Body of pancreas (tissue), 4 donors: ENCODE measurements around the gene POU3F3. TPM values are rescaled to one million over a fixed set of nuclear protein-coding genes. Genes with fewer than 3 reads are reported as not detected.

Experiments
- ATAC-seq: fragments of 150-250 bp; one replicate; pipeline ENCODE4 v1.9.1; 2016
- DNase-seq, 4 donors: peaks; one replicate each; pipeline ENCODE4 v3.0.0-alpha.2; 2019
- H3K27ac ChIP-seq, 4 donors: fragments of 200-600 bp; sonication (generic); 1 replicate in 3 of 4; 2 replicates in 1 of 4; pipeline versions ENCODE4 v1.5.1 to v1.6.1; 2016 to 2019; ENCODE audit warnings: mild to moderate bottlenecking in 1 of 4, mixed read lengths in 1 of 4, moderate library complexity in 1 of 4
- H3K27me3 ChIP-seq, 2 donors: fragments of 200-600 bp; sonication (generic); one replicate each; pipeline ENCODE4 v1.6.0; 2016; ENCODE audit warnings: mild to moderate bottlenecking in 1 of 2
- H3K36me3 ChIP-seq, 2 donors: fragments of 200-600 bp; sonication (generic); replicated peaks in 1 of 2; 2 replicates each; pipeline ENCODE4 v1.5.1; 2016; ENCODE audit warnings: low read depth in 2 of 2; ENCODE audit not compliant: insufficient read depth in 1 of 2
- H3K4me1 ChIP-seq: fragments of 200-600 bp; sonication (generic); one replicate; pipeline ENCODE4 v1.6.0; 2016
- H3K4me3 ChIP-seq, 2 donors: fragments of 200-600 bp; sonication (generic); 1 replicate in 1 of 2; 2 replicates in 1 of 2; pipeline ENCODE4 v1.5.1; 2016 to 2019
- H3K9me3 ChIP-seq, 3 donors: fragments of 200-600 bp; sonication (generic); 1 replicate in 2 of 3; 2 replicates in 1 of 3; pipeline ENCODE4 v1.5.1; 2016
- CTCF ChIP-seq, 7 experiments: fragments of 450-650 bp in 4 of 7; fragments of 200-600 bp in 3 of 7; sonication (generic) in 3 of 7; IDR thresholded peaks; one replicate each; pipeline ENCODE4 v1.5.1; 2016 to 2019; ENCODE audit warnings: antibody characterized with exemption in 7 of 7
- POLR2A ChIP-seq, 3 donors: fragments of 450-650 bp; IDR thresholded peaks; one replicate each; pipeline ENCODE4 v1.6.1; 2016; ENCODE audit warnings: antibody characterized with exemption in 3 of 3, mild to moderate bottlenecking in 2 of 3
- WGBS, 2 donors: methylation state at CpG; one replicate each; pipeline ENCODE4 v1.1.5; 2017; 5-methylcytosine and 5-hydroxymethylcytosine counted together
- intact Hi-C: fragments of 100-400 bp; cut with DNase I; formaldehyde crosslinking; loops from one replicate; pipeline ENCODE4 v1.15.1; 2023
- total RNA-seq, 2 donors: library from RNA; depleted of rRNA; stranded (reverse); fragments of >200 nt; gene quantifications; one replicate each; pipeline ENCODE4 v1.1.0, GENCODE V29; 2016

POU3F3 gene
- total RNA-seq, 2 donors from 2014 or later: not detected

GRCh38 chr2:104854498-104855220 lies 744 bp downstream of the POU3F3 start:
- Histone ChIP-seq H3K9me3 (no peaks in the 10 kb centered on the region), H3K27ac (no peak overlapping the region), H3K4me1 (peaks cover 33% of the 10 kb centered on the region), H3K36me3 (no peaks in the 10 kb centered on the region), H3K4me3 (no peak overlapping the region), H3K27me3 (peaks cover 0 to 63% of the 10 kb centered on the region in 2 donors)
- intact Hi-C loops: no loop called here
- ATAC-seq (no peak), DNase-seq (no peak)
- no peak for TF ChIP-seq CTCF (IDR thresholded peaks at IDR 0.05)
- no peak for TF ChIP-seq POLR2A (IDR thresholded peaks at IDR 0.05)
- 3 to 6% methylated on average over 23 to 47 of the region's 48 CpGs for WGBS, 2 donors

- H3K9me3 ChIP-seq: no peaks in the 10 kb centered on the region
- ATAC-seq (no peak), DNase-seq (no peak)
- intact Hi-C loops: no loop called here
- no peak overlapping the region for H3K27ac ChIP-seq
- H3K4me1 ChIP-seq: peaks cover 33% of the 10 kb centered on the region
- H3K4me3 ChIP-seq: no peak overlapping the region
- no peak for TF ChIP-seq POLR2A (IDR thresholded peaks at IDR 0.05)
- TF ChIP-seq CTCF (IDR thresholded peaks at IDR 0.05): no peak
- H3K27me3 ChIP-seq: peaks cover 0 to 57% of the 10 kb centered on the region in 2 donors
- H3K36me3 ChIP-seq: no peaks in the 10 kb centered on the region
- WGBS, 2 donors: 3% methylated on average over 76 of the region's 135 CpGs; no CpG with 5 or more reads in 1 of the 2 donors
These were observed 1.5 kb downstream of the POU3F3 start for GRCh38 chr2:104855221-104856085.

- DNase-seq: no peak
- WGBS, 2 donors: 3% methylated on average over 99 of the region's 106 CpGs; no CpG with 5 or more reads in 1 of the 2 donors
- no peak for TF ChIP-seq POLR2A (IDR thresholded peaks at IDR 0.05)
- TF ChIP-seq CTCF (IDR thresholded peaks at IDR 0.05): no peak
- Histone ChIP-seq H3K4me3 (no peak overlapping the region), H3K36me3 (no peaks in the 10 kb centered on the region), H3K9me3 (no peaks in the 10 kb centered on the region), H3K27ac (no peak overlapping the region), H3K4me1 (peaks cover 33% of the 10 kb centered on the region), H3K27me3 (peaks cover 0 to 52% of the 10 kb centered on the region in 2 donors)
- intact Hi-C loops: no loop called here
- no peak for ATAC-seq
These were observed 2.4 kb downstream of the POU3F3 start for GRCh38 chr2:104856086-104856972.

GRCh38 chr2:104856973-104857261 lies 3.0 kb downstream of the POU3F3 start:
- Histone ChIP-seq H3K4me1 (peaks cover 37% of the 10 kb centered on the region), H3K27me3 (peaks cover 0 to 52% of the 10 kb centered on the region in 2 donors), H3K36me3 (no peaks in the 10 kb centered on the region), H3K9me3 (no peaks in the 10 kb centered on the region), H3K27ac (no peak overlapping the region), H3K4me3 (no peak overlapping the region)
- DNase-seq (no peak), ATAC-seq (no peak)
- 0 to 1% methylated on average over 8 to 41 of the region's 41 CpGs for WGBS, 2 donors
- intact Hi-C loops: no loop called here
- TF ChIP-seq CTCF (IDR thresholded peaks at IDR 0.05): no peak
